NCI-H1105 treated with DMSO at 0.1 percent for 48 hours (cell line): ENCODE data around the gene FAXC.
A peak's percentile ranks its signal among the peaks of the same experiment; 100 is the strongest.

Experiments used
- DNase-seq: peaks from one replicate; lab custom pipeline; 2025; lab: John Stamatoyannopoulos, UW

FAXC gene

DNA sequence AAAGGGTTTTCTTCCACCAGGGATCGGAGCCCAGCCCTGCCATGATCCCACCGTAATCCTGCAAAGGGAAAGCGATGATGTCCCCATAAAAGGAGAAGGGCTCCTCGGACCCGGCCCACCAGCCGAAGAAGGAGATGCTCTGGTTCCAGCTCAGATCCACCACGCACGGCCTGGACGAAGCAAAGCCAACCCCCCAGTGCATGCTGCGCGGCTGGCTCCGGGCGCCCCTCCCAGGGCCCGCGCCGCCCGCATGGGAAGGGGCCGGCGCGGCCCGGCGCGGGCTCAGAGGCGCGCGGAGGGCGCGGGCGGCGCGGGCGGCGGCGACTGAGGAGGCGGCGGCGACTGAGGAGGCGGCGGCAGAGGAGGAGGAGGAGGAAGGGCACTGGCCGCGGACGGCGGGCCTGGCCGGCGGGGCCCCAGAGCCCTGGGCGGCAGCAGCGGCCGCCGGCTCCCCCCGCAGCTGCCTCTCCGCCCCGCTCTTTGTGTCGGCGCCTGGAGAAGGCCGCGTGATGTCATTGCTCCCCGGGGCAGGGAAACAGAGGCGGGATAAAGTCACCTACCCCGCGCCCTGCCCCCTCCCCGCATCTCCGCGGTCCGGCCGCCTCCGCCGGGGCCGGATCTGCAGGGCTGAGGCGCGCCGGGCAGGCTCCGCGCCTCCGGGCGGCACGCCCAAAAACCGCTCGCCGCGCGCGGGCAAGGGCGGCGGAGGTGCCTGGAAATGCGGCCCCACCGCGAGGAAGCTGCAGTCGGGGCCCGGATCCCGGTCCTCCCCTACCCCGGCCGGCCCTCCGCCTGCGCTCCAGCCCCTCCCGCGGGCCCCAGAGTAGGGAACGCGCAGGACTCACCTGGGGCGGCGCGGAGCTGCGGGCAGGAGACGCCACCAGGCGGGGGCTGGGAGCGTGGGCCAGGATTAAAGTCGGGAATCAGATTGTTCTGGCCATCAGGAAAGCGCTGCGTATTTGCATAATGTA lies at the start of gene FAXC:
Gene FAXC (minus strand): TSS at position 504 of the 971 bp plus-strand sequence. CDS start 302 bp downstream, at position 202.
- DNase-seq = peak; percentile 79

DNA sequence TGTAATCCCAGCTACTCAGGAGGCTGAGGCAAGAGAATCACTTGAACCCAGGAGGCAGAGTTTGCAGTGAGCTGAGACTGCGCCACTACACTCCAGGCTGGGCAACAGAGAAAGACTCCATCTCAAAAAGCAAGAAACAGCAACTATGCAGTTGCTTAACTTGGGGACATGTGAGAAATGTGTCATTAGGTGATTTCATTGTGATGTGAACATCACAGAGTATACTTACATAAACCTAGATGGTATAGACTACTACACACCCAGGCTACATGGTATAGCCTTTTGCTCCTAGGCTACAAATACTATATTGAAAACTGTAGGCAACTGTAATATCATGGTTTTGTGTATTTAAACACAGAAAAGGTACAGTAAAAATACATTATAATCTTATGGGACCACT lies 47.8 kb upstream of the FAXC start:
- no peak for DNase-seq

DNA sequence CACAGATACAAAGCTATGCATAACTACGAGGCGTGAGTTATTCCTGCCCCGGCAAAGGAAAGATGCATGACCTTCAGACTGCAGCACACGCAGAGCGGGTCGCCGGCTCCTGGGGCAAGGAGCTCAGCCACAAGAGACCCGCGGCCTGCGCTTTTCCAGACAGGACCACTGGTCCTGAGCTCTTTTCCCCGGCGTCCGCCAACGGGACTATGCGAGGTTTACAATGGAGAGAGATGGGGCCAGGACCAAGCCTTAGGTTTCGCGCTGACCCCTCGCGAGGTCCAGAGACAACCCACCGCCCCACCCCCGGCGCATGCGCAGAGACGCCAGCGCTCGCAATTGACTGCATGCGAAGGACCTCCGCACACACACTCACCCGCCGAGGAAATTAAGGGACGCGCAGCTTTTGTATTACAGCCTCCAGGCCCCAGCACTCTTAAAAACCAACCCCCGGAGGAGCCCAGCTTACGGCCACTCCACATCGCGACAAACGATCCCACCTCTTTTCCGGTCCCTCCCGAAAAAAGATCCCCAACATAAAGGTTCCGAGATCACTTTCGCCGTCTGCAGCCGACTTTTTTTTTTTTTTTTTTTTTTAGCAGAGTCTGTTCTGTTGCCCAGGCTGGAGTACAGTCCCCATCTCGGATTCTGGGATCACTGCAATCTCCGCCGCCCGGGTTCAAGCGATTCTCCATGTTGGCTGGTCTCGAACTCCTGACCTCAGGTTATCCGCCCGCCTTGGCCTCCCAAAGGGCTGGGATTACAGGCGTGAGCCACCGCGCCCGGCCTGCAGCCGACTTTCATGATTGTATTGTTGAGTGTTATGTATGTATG lies 44.4 kb upstream of the FAXC start, which contains the start of gene COQ3:
Gene COQ3 (minus strand): TSS at position 498 of the 834 bp plus-strand sequence. CDS start 16 bp downstream, at position 482.
- DNase-seq = peak; percentile 68

DNA sequence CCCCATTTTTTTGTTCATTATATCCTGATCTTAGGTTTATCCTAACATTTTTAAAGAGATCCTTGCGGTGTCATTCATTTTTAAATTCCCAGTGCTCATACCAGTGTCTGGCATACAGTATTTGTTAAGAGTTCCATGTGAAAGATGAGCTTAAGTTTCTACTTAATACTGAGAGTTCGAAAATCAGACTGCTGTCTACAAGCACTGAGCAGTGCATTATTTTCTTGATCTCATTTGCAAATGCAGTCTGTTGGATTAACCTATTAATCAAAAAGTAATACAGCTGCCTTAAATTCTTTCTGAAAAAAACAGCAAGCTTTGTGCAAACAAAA lies 43.9 kb upstream of the FAXC start:
- DNase-seq = no peak

DNA sequence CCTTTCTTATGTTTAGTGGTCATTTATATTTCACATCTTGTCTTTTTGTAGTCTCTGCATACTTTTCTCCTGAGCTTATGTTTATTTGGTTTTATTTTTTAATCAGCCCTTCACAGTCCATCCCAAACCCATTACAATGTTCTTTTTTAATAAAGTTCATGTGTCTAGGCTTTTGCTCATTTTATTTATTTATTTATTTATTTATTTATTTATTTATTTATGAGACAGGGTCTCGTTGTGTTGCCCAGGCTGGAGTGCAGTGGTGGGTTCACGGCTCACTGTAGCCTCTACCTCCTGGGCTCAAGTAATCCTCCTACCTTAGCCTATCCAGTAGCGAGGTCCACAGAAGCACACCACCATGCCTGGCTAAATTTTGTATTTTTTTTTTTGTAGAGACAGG lies 41.4 kb upstream of the FAXC start:
- DNase-seq = no peak

DNA sequence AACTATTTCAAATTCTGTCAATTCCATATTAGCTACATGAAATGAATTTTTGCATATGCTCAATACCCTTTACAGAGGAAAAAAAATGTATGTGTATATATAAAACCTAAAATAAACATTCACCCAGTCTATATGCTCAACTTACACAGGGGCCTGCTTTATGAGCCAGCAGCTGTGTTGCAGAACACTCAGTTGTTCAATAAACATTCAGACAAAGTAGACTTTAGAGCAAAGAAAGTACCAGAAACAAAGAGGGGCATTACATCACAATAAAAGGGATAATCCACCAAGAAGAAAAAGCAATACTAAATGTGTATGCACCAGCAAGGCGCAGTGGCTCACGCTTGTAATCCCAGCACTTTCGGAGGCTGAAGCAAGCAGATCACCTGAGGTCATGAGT lies 35.0 kb upstream of the FAXC start:
- DNase-seq = no peak

DNA sequence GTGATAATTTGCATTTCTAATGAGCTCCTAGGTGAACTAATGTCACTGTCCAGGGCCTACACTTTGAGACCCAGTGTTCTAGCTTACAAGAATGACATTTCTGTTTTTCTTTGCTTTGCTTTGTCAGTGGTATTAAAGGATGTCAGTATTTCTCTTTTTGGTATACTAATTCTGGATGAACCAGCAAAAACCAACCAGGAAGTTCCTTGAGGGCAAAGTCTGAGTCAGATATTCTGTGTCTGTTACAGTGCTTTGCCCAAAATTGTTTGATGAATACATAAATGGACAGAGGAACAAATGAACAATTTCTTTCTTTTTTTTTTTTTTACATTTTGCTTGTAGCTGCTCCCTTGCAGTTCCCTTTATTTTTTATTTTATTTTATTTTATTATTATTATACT lies 29.2 kb upstream of the FAXC start:
- no peak for DNase-seq

DNA sequence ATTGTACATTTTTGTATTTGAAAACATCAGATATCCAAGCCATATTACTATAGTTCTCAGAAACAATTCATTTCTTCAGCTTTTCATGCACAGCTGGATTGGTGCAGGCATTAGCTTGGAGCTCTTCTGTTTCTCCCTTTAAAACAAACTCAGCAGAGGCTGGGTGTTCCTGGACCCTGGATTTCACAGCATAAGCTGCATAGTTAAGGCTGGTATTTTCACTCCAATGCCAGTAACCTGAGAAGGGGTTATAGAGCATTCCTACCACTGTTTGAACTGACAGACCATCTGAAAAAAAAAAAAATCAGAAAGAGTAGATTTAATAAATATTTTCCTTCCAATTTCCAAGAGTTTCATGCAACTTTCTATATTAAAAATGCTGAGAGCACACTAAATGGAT lies 20.1 kb upstream of the FAXC start:
- no peak for DNase-seq

DNA sequence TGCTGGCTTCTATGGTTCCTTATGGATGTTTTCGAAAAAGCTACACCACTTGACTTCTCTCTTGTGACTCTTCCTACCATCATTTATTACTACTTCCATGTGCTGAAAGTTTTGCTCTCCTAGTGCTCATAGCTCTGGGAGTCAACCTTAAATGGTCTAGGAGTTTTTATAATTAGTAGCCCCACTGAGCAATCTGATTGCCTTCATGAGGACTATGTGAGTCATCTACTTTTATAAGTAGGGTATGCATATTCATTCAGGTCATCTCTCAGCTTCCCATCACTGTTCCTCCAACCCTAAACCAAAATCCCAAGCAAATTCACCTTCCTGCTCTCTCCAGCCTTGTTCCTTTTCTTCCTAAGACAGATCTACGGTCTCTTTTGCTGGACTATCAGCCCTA lies 17.4 kb upstream of the FAXC start:
- no peak for DNase-seq

DNA sequence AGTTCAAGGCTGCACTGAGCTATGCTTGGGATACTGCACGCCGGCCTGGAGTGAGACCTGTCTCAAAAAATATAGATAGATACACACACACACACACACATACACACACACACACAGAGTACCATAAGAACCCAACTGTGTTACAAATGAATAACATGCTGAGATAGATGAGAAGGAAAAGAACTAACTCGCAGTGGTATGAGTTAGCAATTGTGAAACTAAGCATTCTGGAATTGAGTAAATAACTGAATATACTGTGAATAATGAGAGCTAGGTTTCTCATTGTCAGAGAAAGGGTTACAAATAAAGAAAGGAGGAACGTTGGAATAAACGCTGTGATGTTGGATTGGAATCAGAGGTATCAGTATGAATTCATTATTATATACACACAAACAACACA lies 14.6 kb upstream of the FAXC start:
- no peak for DNase-seq

DNA sequence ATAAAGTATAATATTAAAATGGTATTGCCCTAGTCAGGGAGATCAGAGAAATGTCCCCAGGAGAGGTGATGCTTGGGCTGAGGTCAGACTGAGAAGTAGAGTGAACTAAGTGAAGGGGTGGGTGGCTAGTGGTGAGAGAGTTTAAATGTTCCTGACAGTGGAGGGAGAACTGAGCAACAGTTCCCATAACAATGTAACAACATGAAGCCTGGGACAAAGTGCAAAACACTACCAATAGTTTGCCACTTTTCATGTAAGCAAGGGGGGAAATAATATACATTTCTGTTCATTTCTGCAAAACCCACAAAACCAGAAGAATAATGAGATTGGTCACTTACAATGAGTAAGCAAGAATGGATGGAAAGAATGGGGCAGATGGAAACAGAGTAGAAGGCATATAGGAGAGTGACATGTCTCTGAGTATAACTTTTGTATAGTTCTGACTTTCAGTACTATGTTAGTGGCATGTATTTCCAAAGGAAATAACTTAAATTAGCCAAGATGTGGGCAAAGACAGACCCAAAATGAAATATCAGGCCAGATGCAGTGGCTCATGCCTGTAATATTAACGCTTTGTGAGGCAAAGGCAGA lies 13.3 kb upstream of the FAXC start:
- no peak for DNase-seq

DNA sequence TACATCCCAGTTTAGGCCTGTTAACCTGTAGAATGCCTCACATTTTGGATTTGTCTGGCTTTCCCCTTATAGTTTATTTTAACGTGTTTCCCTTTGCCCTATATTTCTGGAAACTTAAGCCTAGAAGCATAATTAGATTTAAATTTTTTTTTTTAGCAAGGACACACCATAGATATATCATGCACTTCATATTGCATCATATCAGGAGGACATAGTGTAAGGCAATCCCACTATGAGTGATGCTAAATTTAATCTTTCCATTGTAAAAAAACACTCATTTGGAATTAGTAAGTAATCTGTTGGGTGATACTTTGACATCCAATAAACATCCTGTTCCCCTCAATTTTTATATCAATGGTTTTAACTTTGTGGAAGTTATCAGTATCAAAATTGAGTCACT lies 10.3 kb upstream of the FAXC start:
- no peak for DNase-seq

DNA sequence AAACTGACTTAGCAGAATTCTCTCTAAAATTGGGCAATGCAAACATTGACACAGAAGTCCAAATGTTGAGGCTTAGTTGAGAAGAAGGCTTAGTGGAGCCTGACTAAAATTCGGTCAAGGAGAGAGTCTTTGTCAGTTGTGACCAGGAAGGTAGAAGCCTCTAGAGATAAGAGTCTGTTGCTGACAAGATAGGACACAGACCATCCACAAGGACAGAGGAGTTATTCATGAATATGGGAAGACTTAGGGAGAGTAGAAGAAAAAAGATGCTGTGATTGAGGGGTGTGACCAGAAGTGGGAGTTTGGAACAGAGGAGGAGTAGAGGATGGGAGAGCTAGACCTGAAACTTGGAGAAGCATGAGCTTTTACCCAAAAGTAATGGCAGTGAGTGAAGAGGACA lies 7.2 kb upstream of the FAXC start:
- DNase-seq = no peak

DNA sequence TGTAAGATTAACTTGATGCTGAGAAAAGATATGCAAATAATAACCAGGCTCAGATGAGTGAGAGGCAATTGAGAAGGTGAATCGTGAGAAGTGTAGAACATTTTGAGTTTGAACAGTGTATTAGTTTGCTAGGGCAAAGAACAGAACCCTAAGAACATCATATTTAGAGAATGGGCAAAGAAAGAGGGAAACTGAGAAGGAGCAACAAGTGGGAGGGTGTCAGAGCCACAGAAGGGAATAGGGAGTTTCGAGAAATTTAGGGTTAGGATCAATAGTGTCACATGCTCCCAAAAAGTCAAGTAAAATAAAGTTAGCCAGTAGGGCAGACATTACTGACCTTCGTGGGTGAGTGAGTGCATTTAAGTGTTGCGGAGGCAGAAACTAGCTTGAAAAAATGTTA lies 5.5 kb upstream of the FAXC start:
- no peak for DNase-seq

DNA sequence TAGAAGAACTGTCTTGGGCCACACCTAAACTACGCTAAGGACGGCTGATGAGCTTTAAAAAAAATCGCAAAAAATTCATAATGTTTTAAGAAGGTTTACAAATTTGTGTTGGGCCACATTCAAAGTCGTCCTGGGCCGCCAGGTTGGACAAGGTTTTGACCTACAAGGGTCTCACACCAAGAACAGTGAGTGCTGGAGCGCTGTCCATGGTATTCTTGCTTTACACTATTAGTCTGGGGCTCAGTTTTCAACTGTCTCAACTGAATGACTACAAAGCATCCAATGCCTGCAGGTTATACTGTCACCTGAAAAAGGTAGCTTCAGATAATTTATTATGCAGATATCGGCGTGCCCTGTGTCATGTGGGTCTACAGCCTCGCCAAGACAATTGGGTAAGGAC lies 3.7 kb upstream of the FAXC start:
- no peak for DNase-seq

DNA sequence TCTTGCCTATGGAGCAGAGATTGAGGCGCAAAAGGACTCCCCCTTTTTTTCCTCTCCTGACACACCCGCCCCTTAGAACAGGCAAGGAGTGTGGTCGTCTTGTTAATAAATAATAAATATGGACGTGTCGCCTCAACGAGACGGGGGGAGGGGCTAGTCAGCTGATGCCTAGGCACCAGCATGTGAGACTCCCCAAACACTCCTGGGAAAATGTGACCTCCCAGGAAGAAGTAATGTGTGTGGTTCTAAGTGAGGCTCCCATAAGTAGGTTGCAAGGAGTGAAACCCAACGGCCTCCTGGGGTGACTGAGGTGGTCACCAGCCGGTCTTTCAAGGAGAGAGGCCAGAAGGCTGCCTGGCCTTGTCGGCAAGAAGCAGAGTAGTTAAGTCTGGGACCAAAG lies 1.1 kb upstream of the FAXC start:
- DNase-seq = peak; percentile 43

DNA sequence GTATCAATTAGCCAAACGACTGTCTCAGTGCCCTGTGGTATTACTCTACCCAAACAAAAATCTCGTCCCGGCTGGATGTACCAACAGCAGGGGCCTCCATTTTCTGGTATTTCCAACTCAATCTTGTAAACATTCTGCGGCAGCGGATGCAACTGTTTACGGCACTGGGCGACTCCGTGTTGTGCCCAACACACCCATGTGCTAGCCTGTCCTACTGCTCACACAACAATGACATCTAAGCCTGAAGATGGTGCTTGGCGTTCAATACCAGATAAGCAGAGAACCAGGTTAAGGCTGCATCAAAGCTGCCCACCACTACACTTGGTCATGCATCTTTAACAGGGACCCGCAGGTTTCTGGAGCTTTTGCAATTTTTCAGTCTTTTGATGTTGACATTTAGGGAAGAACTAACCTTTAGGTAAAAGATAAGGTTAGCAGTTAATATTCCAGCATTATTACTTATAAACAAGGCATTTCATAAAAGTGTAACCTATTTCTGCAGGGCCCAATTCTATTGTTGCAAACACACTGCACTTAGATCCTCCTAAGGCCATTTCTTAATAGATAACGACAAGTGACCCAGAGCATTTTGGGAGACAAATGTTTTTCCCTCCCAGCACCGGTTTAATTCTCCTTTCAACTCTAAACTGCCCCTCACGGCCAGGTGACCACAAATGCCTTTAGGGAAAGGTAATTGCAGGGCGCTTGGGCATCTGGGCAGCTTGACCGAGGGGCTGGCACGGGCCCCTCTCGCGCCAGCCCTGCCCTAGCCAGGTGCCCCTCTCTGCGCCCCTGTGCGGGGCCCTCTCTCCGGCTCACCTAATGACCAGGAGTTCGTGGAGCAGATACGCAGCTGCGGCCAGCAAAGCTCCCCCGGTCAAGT lies 945 bp downstream of the FAXC start:
- DNase-seq = no peak

DNA sequence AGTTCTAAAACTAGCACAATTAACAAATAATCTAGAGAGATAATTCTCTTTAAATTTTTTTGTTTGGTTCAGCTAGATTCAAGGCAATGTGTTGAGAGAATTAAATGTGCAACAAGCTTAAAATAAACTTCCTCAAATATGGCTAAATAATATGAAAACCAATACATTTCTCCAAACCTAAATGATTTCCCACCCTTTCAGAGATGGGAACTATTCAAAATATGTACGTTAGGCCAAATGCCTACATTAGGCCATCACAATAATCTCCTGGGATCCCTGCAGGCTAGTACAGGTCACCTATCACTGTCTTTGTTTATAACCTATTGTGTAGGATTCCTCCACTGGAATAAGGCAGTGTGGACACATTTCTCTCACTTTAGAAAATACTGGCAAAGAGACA lies 1.7 kb downstream of the FAXC start:
- no peak for DNase-seq

DNA sequence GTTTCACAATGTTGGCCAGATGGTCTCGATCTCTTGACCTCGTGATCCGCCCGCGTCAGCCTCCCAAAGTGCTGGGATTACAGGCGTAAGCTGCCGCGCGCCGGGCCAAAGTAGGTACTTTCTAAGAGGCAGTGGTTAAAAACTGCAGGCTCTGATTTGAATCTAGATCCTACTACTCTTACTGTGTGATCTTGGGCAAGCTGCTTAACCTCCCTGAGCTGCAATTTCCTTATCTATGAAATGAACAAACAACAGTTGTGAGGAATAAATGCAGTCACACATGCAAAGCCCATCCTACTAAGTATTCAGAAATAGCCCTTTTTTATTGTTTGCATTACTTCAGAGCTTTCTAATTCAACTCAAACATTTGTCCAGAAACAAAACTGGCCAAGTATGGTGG lies 2.9 kb downstream of the FAXC start:
- no peak for DNase-seq

DNA sequence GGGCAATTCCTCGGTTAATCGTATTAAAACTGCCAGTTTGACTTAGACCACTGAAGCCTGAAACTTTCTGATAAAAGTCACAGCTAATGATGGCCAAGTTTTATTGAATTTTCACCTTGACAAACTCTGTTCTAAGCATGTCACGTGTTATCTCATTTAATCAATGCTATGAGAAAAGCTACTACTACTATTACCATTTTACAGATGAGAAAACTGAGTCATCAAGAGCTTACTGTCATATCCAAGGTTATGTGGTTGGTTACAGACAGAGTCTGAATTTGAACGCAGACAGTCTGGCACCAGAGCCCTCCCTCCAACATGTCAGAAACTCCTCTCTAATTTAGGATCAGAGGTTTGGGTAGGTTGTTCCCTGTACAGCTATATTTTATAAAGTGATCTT lies 4.3 kb downstream of the FAXC start:
- DNase-seq = no peak

DNA sequence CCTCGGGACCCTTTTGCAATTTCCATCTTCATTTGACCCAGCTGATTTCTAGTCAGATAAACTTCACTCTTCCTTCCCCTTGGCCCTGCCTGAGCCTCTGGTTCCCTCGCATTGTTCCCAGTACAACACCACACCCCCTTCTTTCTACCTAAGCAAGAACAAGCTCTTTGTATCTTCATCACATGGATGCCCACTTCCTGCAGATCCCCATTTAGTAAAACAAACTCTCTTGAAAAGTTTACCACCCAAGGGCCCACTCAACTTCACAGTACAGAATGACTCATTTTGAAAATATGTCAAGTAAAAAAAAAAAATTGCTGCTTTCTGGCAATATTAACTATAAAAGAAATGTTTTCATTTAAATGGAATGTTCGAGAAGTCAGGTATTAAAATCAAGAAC lies 5.2 kb downstream of the FAXC start:
- no peak for DNase-seq
